K562 (cell line): ENCODE measurements around the gene CYTH4. TPM values are rescaled to one million over a fixed set of nuclear protein-coding genes. Genes with fewer than 3 reads are reported as not detected.
A peak's percentile ranks its signal among the peaks of the same experiment; 100 is the strongest.

Experiments used
- ATAC-seq: fragments of 200-7000 bp; cut with Tn5 transposase; 3 replicates; pipeline ENCODE4 v1.9.1; 2020; ENCODE audit warnings: moderate library complexity
- BruUV-seq: library from RNA; stranded (reverse); fragments of 400-500 nt; replicated peaks from 2 replicates; lab custom pipeline; 2021; lab: Mats Ljungman, UMichigan
- CTCF ChIA-PET: fragments of 300-600 bp; formaldehyde crosslinking; extraction: SDS; loops from one replicate; lab custom pipeline; 2021; ENCODE audit warnings: low intra/inter-chr PET ratio; lab: Yijun Ruan, JAX
- POLR2A ChIA-PET: fragments of 300-600, 350-650 bp; sonication (Branson Sonifier 250); formaldehyde crosslinking; extraction: SDS; loops from one replicate; lab custom pipeline; 2021; ENCODE audit warnings: antibody characterized with exemption, inconsistent platforms; lab: Yijun Ruan, JAX
- DNase-seq, 4 experiments: peaks; one replicate each; pipeline versions ENCODE4 v3.0.0 to v3.0.0-alpha.2; 2011 to 2018; ENCODE audit warnings: low spot score in 3 of 4, mixed read lengths in 3 of 4; ENCODE audit errors: extremely low read depth in 1 of 4
- FAIRE-seq: peaks from 2 replicates; lab custom pipeline; 2011; peaks lifted over from hg19 to GRCh38; lab: Jason Lieb, UNC
- H2AFZ ChIP-seq: 2 replicates; pipeline ENCODE4 v1.6.0; 2011; ENCODE audit warnings: low read depth, low read length, control low read depth, inconsistent platforms
- H3K27ac ChIP-seq: fragments of 200-600 bp; 3 replicates; pipeline ENCODE4 v1.8.0; 2011; ENCODE audit warnings: low read depth, mild to moderate bottlenecking, control low read depth, inconsistent platforms, low read length, moderate library complexity, mixed read lengths; ENCODE audit errors: extremely low read depth
- H3K27me3 ChIP-seq, 2 experiments: fragments of 300-600 bp in 1 of 2; 2 replicates in 1 of 2; 3 replicates in 1 of 2; pipeline versions ENCODE4 v1.6.0 to v1.8.0; 2011; ENCODE audit warnings: inconsistent platforms in 2 of 2, low read length in 2 of 2, mild to moderate bottlenecking in 1 of 2, mixed read lengths in 1 of 2, moderate library complexity in 1 of 2; ENCODE audit not compliant: control insufficient read depth in 2 of 2, insufficient read depth in 2 of 2
- H3K36me3 ChIP-seq: fragments of 300-600 bp; 3 replicates; pipeline ENCODE4 v1.8.0; 2011; ENCODE audit warnings: mild to moderate bottlenecking, low read length, inconsistent platforms; ENCODE audit not compliant: control insufficient read depth, insufficient read depth
- H3K4me1 ChIP-seq, 2 experiments: fragments of 200-600 bp in 1 of 2; replicated peaks in 1 of 2; 2 replicates in 1 of 2; 3 replicates in 1 of 2; pipeline versions ENCODE4 v1.5.1 to v1.8.0; 2011; ENCODE audit warnings: inconsistent platforms in 2 of 2, low read length in 2 of 2, mild to moderate bottlenecking in 1 of 2, mixed read lengths in 1 of 2, moderate library complexity in 1 of 2; ENCODE audit not compliant: control insufficient read depth in 2 of 2, insufficient read depth in 2 of 2
- H3K4me2 ChIP-seq: 2 replicates; pipeline ENCODE4 v1.6.1; 2011; ENCODE audit warnings: low read length, control low read depth, inconsistent platforms, mixed read lengths; ENCODE audit not compliant: insufficient read depth
- H3K4me3 ChIP-seq: fragments of 200-600 bp; sonication (generic), shearing (Covaris generic); 2 replicates; pipeline ENCODE4 v1.5.1; 2016; ENCODE audit warnings: control low read depth, inconsistent platforms
- H3K79me2 ChIP-seq: fragments of 200-600 bp; 3 replicates; pipeline ENCODE4 v1.8.0; 2011; ENCODE audit warnings: low read length, inconsistent platforms; ENCODE audit not compliant: control insufficient read depth, insufficient read depth
- H3K9ac ChIP-seq, 2 experiments: 2 replicates each; pipeline versions ENCODE4 v1.6.0 to v1.6.1; 2011; ENCODE audit warnings: low read depth in 2 of 2, low read length in 2 of 2, control low read depth in 1 of 2, inconsistent platforms in 1 of 2, mild to moderate bottlenecking in 1 of 2, mixed read lengths in 1 of 2; ENCODE audit not compliant: insufficient read depth in 1 of 2
- H3K9me1 ChIP-seq: one replicate; pipeline ENCODE4 v1.6.0; 2011; ENCODE audit warnings: inconsistent platforms, mild to moderate bottlenecking, low read length, moderate library complexity; ENCODE audit not compliant: control insufficient read depth, insufficient read depth
- H3K9me3 ChIP-seq: replicated peaks from 2 replicates; pipeline ENCODE4 v1.5.1; 2011; ENCODE audit warnings: low read depth, low read length, inconsistent platforms; ENCODE audit not compliant: control insufficient read depth, insufficient read depth
- H4K20me1 ChIP-seq: replicated peaks from 2 replicates; pipeline ENCODE4 v1.6.1; 2011; ENCODE audit warnings: low read length, inconsistent platforms, mixed read lengths; ENCODE audit not compliant: control insufficient read depth, insufficient read depth
- GATAD2A ChIP-seq: fragments of 450-650 bp; IDR thresholded peaks from 2 replicates; pipeline ENCODE4 v1.6.1; 2017
- L3MBTL2 ChIP-seq: fragments of 450-650 bp; IDR thresholded peaks from 2 replicates; pipeline ENCODE4 v1.6.1; 2016; ENCODE audit warnings: mild to moderate bottlenecking, moderate library complexity
- in situ Hi-C: fragments of 300-500 bp; cut with MboI; formaldehyde crosslinking; loops from 4 replicates; pipeline ENCODE4 v1.15.0; 2018; ENCODE audit warnings: inconsistent platforms, mixed read lengths
- intact Hi-C: fragments of 100-400 bp; cut with micrococcal nuclease; formaldehyde crosslinking; loops from 2 replicates; pipeline ENCODE4 v1.14.2; 2022
- polyA plus RNA-seq, 8 experiments: library from polyadenylated mRNA; depleted of rRNA in 4 of 8; stranded (reverse) in 5 of 8; unstranded in 3 of 8; fragments of >200 nt; fragmentation: Nextera tagmentation in 2 of 8; fragmentation: Illumina TruSeq in 1 of 8; extraction: Ambion mirVana in 2 of 8; extraction: Trizol in 1 of 8; gene quantifications; 2 replicates each; pipeline versions ENCODE4 v1.2.1 to v1.2.3, GENCODE V29; 2011 to 2014; ENCODE audit warnings: inconsistent platforms in 1 of 8, missing spikeins in 1 of 8
- total RNA-seq, 7 experiments: library from RNA; depleted of rRNA in 6 of 7; stranded (reverse); fragments of >200 nt in 6 of 7; fragmentation: Illumina TruSeq in 2 of 7; extraction: Trizol in 2 of 7; gene quantifications; 2 replicates each; pipeline versions ENCODE4 v1.2.1 to v1.2.3, GENCODE V29; 2011 to 2021; ENCODE audit warnings: low replicate concordance in 1 of 7
- TF ChIP-seq, protein P1 (sequence below): IDR thresholded peaks from 2 replicates; pipeline ENCODE4 v1.6.1; 2014; ENCODE audit warnings: antibody characterized with exemption
- TF ChIP-seq, protein P2 (sequence below): fragments of 450-650 bp; IDR thresholded peaks from 2 replicates; pipeline ENCODE4 v1.6.1; 2017; ENCODE audit warnings: antibody characterized with exemption
- TF ChIP-seq, protein P3 (sequence below), 2 experiments: fragments of 150-350 bp in 1 of 2; IDR thresholded peaks; 2 replicates each; pipeline ENCODE4 v1.6.1; 2012 to 2016; ENCODE audit warnings: low read depth in 2 of 2, low read length in 2 of 2, mild to moderate bottlenecking in 1 of 2, moderate library complexity in 1 of 2
- TF ChIP-seq, protein P4 (sequence below): fragments of 450-650 bp; IDR thresholded peaks from 2 replicates; pipeline ENCODE4 v1.6.1; 2016; ENCODE audit warnings: borderline replicate concordance
- TF ChIP-seq, protein P5 (sequence below), 2 experiments: fragments of 450-650 bp in 1 of 2; IDR thresholded peaks; 2 replicates each; pipeline ENCODE4 v1.6.1; 2011 to 2017; ENCODE audit warnings: low read depth in 2 of 2, antibody characterized with exemption in 1 of 2, borderline replicate concordance in 1 of 2, low read length in 1 of 2, mild to moderate bottlenecking in 1 of 2, mixed read lengths in 1 of 2; ENCODE audit not compliant: control insufficient read depth in 1 of 2

CYTH4 gene
- total and polyA plus RNA-seq, 9 of the 15 experiments (the other 6 are each of a cell fraction or from before 2014, with no cell fraction given) = 0.03 to 2.0 (median 0.61) TPM; not detected in 1

DNA sequence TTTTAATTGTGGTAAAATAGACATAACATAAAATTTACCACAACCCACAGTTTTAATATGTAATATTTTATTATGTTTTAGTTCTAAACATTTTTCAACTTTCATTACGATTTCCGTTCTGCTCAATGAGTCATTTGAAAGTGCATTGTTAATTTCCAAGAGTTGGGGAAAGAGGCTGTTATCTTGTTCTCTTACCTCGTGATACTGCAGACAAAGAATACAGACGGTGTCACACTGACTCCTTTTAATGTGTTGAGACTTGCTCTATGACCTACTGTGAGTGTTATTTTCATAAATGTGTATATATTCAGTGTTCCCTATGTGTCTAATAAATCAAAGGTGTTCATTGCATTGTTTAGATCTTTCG lies 27.5 kb upstream of the CYTH4 start (continued):
- TF ChIP-seq, protein P1, sequence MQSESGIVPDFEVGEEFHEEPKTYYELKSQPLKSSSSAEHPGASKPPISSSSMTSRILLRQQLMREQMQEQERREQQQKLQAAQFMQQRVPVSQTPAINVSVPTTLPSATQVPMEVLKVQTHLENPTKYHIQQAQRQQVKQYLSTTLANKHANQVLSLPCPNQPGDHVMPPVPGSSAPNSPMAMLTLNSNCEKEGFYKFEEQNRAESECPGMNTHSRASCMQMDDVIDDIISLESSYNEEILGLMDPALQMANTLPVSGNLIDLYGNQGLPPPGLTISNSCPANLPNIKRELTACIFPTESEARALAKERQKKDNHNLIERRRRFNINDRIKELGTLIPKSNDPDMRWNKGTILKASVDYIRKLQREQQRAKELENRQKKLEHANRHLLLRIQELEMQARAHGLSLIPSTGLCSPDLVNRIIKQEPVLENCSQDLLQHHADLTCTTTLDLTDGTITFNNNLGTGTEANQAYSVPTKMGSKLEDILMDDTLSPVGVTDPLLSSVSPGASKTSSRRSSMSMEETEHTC = peak; percentile 48; the same call in 1 of the 2 replicates
- peak; percentile 54; the same call in 1 of the 2 replicates for TF ChIP-seq L3MBTL2

DNA sequence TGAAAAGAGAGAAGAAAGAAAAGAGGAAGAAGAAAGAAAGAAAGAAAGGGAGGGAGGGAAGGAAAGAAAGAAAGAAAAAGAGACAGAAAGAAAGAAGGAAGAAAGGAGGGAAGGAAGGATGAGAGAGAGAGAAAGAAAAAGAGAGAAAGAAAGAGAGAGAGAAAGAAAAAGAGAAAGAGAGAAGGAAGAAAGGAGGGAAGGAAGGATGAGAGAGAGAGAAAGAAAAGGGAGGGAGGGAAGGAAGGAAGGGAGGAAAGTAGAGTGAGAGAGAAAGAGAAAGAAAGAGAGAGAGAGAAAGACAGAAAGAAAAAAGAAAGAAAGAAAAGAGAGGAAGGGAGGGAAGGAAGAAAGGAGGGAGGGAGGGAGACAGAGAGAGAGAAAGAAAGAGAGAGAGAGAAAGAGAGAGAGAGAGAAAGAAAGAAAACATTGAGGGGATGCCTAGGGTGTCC lies 26.7 kb upstream of the CYTH4 start:
- H3K79me2 ChIP-seq = no peaks in the 10 kb centered on the region
- no peaks in the 10 kb centered on the region for H4K20me1 ChIP-seq
- ChIA-PET POLR2A (interaction anchor here (0.6 kb wide), 1 partner anchor 54 kb away, joined by 4 read pairs; no protein-coding TSS in a partner anchor), CTCF (no interaction called here)
- in situ Hi-C loops (no loop called here), intact Hi-C loops (no loop called here)
- BruUV-seq = no TSS peak
- no peak for FAIRE-seq
- no peaks in the 10 kb centered on the region for H3K9me1 ChIP-seq
- no peak for DNase-seq
- no peak overlapping the region for H3K4me3 ChIP-seq
- no peak overlapping the region for H3K27ac ChIP-seq
- H3K27me3 ChIP-seq = no peaks in the 10 kb centered on the region
- H3K9ac ChIP-seq = no peak overlapping the region
- no peaks in the 10 kb centered on the region for H3K9me3 ChIP-seq
- H2AFZ ChIP-seq = no peak overlapping the region
- no peaks in the 10 kb centered on the region for H3K36me3 ChIP-seq
- ATAC-seq = no peak
- no peak overlapping the region for H3K4me2 ChIP-seq
- H3K4me1 ChIP-seq = peaks cover 4 to 15% of the 10 kb centered on the region in 2 experiments; a peak in 4 of 5 replicates
- TF ChIP-seq, protein P2, sequence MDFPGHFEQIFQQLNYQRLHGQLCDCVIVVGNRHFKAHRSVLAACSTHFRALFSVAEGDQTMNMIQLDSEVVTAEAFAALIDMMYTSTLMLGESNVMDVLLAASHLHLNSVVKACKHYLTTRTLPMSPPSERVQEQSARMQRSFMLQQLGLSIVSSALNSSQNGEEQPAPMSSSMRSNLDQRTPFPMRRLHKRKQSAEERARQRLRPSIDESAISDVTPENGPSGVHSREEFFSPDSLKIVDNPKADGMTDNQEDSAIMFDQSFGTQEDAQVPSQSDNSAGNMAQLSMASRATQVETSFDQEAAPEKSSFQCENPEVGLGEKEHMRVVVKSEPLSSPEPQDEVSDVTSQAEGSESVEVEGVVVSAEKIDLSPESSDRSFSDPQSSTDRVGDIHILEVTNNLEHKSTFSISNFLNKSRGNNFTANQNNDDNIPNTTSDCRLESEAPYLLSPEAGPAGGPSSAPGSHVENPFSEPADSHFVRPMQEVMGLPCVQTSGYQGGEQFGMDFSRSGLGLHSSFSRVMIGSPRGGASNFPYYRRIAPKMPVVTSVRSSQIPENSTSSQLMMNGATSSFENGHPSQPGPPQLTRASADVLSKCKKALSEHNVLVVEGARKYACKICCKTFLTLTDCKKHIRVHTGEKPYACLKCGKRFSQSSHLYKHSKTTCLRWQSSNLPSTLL = peak; percentile 44; the same call in 1 of the 2 replicates
- TF ChIP-seq, protein P3, sequence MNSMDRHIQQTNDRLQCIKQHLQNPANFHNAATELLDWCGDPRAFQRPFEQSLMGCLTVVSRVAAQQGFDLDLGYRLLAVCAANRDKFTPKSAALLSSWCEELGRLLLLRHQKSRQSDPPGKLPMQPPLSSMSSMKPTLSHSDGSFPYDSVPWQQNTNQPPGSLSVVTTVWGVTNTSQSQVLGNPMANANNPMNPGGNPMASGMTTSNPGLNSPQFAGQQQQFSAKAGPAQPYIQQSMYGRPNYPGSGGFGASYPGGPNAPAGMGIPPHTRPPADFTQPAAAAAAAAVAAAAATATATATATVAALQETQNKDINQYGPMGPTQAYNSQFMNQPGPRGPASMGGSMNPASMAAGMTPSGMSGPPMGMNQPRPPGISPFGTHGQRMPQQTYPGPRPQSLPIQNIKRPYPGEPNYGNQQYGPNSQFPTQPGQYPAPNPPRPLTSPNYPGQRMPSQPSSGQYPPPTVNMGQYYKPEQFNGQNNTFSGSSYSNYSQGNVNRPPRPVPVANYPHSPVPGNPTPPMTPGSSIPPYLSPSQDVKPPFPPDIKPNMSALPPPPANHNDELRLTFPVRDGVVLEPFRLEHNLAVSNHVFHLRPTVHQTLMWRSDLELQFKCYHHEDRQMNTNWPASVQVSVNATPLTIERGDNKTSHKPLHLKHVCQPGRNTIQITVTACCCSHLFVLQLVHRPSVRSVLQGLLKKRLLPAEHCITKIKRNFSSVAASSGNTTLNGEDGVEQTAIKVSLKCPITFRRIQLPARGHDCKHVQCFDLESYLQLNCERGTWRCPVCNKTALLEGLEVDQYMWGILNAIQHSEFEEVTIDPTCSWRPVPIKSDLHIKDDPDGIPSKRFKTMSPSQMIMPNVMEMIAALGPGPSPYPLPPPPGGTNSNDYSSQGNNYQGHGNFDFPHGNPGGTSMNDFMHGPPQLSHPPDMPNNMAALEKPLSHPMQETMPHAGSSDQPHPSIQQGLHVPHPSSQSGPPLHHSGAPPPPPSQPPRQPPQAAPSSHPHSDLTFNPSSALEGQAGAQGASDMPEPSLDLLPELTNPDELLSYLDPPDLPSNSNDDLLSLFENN (IDR thresholded peaks at IDR 0.05; ENCODE audit: low read depth in 2 of 2, low read length in 2 of 2) = no peak
- TF ChIP-seq, protein P4, sequence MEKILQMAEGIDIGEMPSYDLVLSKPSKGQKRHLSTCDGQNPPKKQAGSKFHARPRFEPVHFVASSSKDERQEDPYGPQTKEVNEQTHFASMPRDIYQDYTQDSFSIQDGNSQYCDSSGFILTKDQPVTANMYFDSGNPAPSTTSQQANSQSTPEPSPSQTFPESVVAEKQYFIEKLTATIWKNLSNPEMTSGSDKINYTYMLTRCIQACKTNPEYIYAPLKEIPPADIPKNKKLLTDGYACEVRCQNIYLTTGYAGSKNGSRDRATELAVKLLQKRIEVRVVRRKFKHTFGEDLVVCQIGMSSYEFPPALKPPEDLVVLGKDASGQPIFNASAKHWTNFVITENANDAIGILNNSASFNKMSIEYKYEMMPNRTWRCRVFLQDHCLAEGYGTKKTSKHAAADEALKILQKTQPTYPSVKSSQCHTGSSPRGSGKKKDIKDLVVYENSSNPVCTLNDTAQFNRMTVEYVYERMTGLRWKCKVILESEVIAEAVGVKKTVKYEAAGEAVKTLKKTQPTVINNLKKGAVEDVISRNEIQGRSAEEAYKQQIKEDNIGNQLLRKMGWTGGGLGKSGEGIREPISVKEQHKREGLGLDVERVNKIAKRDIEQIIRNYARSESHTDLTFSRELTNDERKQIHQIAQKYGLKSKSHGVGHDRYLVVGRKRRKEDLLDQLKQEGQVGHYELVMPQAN = peak; percentile 53; the same call in 1 of the 2 replicates
- TF ChIP-seq GATAD2A = peak; percentile 81; the same call in 1 of the 2 replicates
- TF ChIP-seq, protein P5, sequence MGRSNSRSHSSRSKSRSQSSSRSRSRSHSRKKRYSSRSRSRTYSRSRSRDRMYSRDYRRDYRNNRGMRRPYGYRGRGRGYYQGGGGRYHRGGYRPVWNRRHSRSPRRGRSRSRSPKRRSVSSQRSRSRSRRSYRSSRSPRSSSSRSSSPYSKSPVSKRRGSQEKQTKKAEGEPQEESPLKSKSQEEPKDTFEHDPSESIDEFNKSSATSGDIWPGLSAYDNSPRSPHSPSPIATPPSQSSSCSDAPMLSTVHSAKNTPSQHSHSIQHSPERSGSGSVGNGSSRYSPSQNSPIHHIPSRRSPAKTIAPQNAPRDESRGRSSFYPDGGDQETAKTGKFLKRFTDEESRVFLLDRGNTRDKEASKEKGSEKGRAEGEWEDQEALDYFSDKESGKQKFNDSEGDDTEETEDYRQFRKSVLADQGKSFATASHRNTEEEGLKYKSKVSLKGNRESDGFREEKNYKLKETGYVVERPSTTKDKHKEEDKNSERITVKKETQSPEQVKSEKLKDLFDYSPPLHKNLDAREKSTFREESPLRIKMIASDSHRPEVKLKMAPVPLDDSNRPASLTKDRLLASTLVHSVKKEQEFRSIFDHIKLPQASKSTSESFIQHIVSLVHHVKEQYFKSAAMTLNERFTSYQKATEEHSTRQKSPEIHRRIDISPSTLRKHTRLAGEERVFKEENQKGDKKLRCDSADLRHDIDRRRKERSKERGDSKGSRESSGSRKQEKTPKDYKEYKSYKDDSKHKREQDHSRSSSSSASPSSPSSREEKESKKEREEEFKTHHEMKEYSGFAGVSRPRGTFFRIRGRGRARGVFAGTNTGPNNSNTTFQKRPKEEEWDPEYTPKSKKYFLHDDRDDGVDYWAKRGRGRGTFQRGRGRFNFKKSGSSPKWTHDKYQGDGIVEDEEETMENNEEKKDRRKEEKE (IDR thresholded peaks at IDR 0.05; ENCODE audit: borderline replicate concordance in 1 of 2, control insufficient read depth in 1 of 2, low read depth in 2 of 2, low read length in 1 of 2) = peak in 1 of 2 experiments; percentile 37; a peak in 1 of 4 replicates
